Left forelimb (tissue), 1 donor: Measurements from ENCODE around the gene NRG2.

ENCODE experiments used
- DNase-seq: peaks from one replicate; pipeline ENCODE4 v3.0.0-alpha.2; 2018; ENCODE audit warnings: low spot score

Gene NRG2

GRCh38 chr5:139880416-139881142, 162.5 kb downstream of the NRG2 start:
- DNase-seq, result no peak

GRCh38 chr5:139878093-139878492, 165.0 kb downstream of the NRG2 start:
- no peak for DNase-seq

GRCh38 chr5:139877129-139877597, 165.9 kb downstream of the NRG2 start:
- no peak for DNase-seq

- DNase-seq, result no peak
Observed at GRCh38 chr5:139875957-139876356, 167.1 kb downstream of the NRG2 start.

GRCh38 chr5:139872851-139873794, 170.0 kb downstream of the NRG2 start:
- DNase-seq, result no peak

- DNase-seq, result no peak
Observed at GRCh38 chr5:139872052-139872766, 170.9 kb downstream of the NRG2 start.

GRCh38 chr5:139871614-139872013, 171.5 kb downstream of the NRG2 start:
- DNase-seq, result no peak

- no peak for DNase-seq
Observed at GRCh38 chr5:139870677-139871076, 172.4 kb downstream of the NRG2 start.

GRCh38 chr5:139869042-139869790, 173.9 kb downstream of the NRG2 start:
- no peak for DNase-seq

- DNase-seq, result no peak
Observed at GRCh38 chr5:139867581-139867980, 175.5 kb downstream of the NRG2 start.

GRCh38 chr5:139867109-139867508, 176.0 kb downstream of the NRG2 start:
- no peak for DNase-seq

GRCh38 chr5:139864716-139865483, 178.2 kb downstream of the NRG2 start:
- no peak for DNase-seq

GRCh38 chr5:139863855-139864558, 179.1 kb downstream of the NRG2 start:
- no peak for DNase-seq

GRCh38 chr5:139863361-139863760, 179.7 kb downstream of the NRG2 start:
- no peak for DNase-seq

- no peak for DNase-seq
Observed at GRCh38 chr5:139862803-139863202, 180.3 kb downstream of the NRG2 start.

GRCh38 chr5:139862313-139862712, 180.8 kb downstream of the NRG2 start:
- no peak for DNase-seq

- DNase-seq, result no peak
Observed at GRCh38 chr5:139861889-139862207, 181.3 kb downstream of the NRG2 start.

GRCh38 chr5:139861021-139861888, 181.8 kb downstream of the NRG2 start:
- DNase-seq, result no peak

- DNase-seq, result no peak
Observed at GRCh38 chr5:139859013-139859412, 184.1 kb downstream of the NRG2 start.
